SU-DHL-6 (cell line): ENCODE data around the gene PPP1R14B.

Experiments used
- CTCF ChIP-seq: fragments of 200-600 bp; sonication (generic); IDR thresholded peaks from one replicate; pipeline ENCODE4 v1.5.1; 2017; ENCODE audit warnings: antibody characterized with exemption, mild to moderate bottlenecking, low read length, moderate library complexity; ENCODE audit not compliant: insufficient read depth, poor library complexity, severe bottlenecking
- EZH2phosphoT487 ChIP-seq: fragments of 200-600 bp; sonication (generic), shearing (Covaris generic); conservative IDR thresholded peaks from 2 replicates; pipeline ENCODE4 v1.6.1; 2018; ENCODE audit warnings: mild to moderate bottlenecking, antibody characterized with exemption, low read length, moderate library complexity, mixed read lengths

- TF ChIP-seq CTCF (no peak), EZH2phosphoT487 (no peak)
Measured at GRCh38 chr11:64248578-64248977, 1.8 kb upstream of the PPP1R14B start.
